Body of pancreas (tissue), 4 donors: ENCODE data around the gene STK11IP. TPM values are rescaled to one million over a fixed set of nuclear protein-coding genes. Genes with fewer than 3 reads are reported as not detected.

Experiments used
- ATAC-seq: fragments of 150-250 bp; one replicate; pipeline ENCODE4 v1.9.1; 2016
- DNase-seq, 4 donors: peaks; one replicate each; pipeline ENCODE4 v3.0.0-alpha.2; 2019
- H3K27ac ChIP-seq, 4 donors: fragments of 200-600 bp; sonication (generic); 1 replicate in 3 of 4; 2 replicates in 1 of 4; pipeline versions ENCODE4 v1.5.1 to v1.6.1; 2016 to 2019; ENCODE audit warnings: mild to moderate bottlenecking in 1 of 4, mixed read lengths in 1 of 4, moderate library complexity in 1 of 4
- H3K27me3 ChIP-seq, 2 donors: fragments of 200-600 bp; sonication (generic); one replicate each; pipeline ENCODE4 v1.6.0; 2016; ENCODE audit warnings: mild to moderate bottlenecking in 1 of 2
- H3K36me3 ChIP-seq, 2 donors: fragments of 200-600 bp; sonication (generic); replicated peaks in 1 of 2; 2 replicates each; pipeline ENCODE4 v1.5.1; 2016; ENCODE audit warnings: low read depth in 2 of 2; ENCODE audit not compliant: insufficient read depth in 1 of 2
- H3K4me1 ChIP-seq: fragments of 200-600 bp; sonication (generic); one replicate; pipeline ENCODE4 v1.6.0; 2016
- H3K4me3 ChIP-seq, 2 donors: fragments of 200-600 bp; sonication (generic); 1 replicate in 1 of 2; 2 replicates in 1 of 2; pipeline ENCODE4 v1.5.1; 2016 to 2019
- H3K9me3 ChIP-seq, 3 donors: fragments of 200-600 bp; sonication (generic); 1 replicate in 2 of 3; 2 replicates in 1 of 3; pipeline ENCODE4 v1.5.1; 2016
- POLR2A ChIP-seq, 3 donors: fragments of 450-650 bp; IDR thresholded peaks; one replicate each; pipeline ENCODE4 v1.6.1; 2016; ENCODE audit warnings: antibody characterized with exemption in 3 of 3, mild to moderate bottlenecking in 2 of 3
- WGBS, 2 donors: methylation state at CpG; one replicate each; pipeline ENCODE4 v1.1.5; 2017; 5-methylcytosine and 5-hydroxymethylcytosine counted together
- intact Hi-C: fragments of 100-400 bp; cut with DNase I; formaldehyde crosslinking; loops from one replicate; pipeline ENCODE4 v1.15.1; 2023
- total RNA-seq, 2 donors: library from RNA; depleted of rRNA; stranded (reverse); fragments of >200 nt; gene quantifications; one replicate each; pipeline ENCODE4 v1.1.0, GENCODE V29; 2016
- TF ChIP-seq, protein P1 (sequence below), 7 experiments: fragments of 450-650 bp in 4 of 7; fragments of 200-600 bp in 3 of 7; sonication (generic) in 3 of 7; IDR thresholded peaks; one replicate each; pipeline ENCODE4 v1.5.1; 2016 to 2019; ENCODE audit warnings: antibody characterized with exemption in 7 of 7

The STK11IP gene
- total RNA-seq, 2 donors from 2014 or later, result 9.6 to 18.1 TPM

DNA sequence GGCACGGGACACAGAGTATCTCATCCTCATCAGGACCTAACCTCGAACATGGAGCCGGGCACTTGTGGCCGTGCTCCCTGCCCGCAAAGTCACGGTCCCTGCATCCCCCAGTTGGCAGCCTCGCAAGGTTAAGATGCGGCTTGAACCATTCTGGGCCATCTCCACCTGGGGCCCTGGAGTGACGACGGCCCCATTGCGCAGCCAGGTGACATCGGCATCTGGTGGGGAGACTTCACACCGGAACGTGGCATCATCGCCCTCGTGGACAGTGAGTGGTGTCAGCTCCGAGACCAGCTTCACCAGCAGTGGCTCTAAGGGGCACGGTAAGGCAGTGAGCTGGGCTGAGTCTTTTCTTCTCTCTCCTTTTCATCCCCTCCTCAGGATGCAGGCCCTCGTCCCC lies 41.2 kb upstream of the STK11IP start:
- TF ChIP-seq, protein P1, sequence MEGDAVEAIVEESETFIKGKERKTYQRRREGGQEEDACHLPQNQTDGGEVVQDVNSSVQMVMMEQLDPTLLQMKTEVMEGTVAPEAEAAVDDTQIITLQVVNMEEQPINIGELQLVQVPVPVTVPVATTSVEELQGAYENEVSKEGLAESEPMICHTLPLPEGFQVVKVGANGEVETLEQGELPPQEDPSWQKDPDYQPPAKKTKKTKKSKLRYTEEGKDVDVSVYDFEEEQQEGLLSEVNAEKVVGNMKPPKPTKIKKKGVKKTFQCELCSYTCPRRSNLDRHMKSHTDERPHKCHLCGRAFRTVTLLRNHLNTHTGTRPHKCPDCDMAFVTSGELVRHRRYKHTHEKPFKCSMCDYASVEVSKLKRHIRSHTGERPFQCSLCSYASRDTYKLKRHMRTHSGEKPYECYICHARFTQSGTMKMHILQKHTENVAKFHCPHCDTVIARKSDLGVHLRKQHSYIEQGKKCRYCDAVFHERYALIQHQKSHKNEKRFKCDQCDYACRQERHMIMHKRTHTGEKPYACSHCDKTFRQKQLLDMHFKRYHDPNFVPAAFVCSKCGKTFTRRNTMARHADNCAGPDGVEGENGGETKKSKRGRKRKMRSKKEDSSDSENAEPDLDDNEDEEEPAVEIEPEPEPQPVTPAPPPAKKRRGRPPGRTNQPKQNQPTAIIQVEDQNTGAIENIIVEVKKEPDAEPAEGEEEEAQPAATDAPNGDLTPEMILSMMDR (IDR thresholded peaks at IDR 0.05), result no peak
- TF ChIP-seq POLR2A (IDR thresholded peaks at IDR 0.05), result no peak
- WGBS, 2 donors, result 83 to 92% methylated on average over 3 to 19 of the region's 19 CpGs
- Histone ChIP-seq H3K27ac (no peak overlapping the region), H3K4me1 (peaks cover 31% of the 10 kb centered on the region), H3K27me3 (no peaks in the 10 kb centered on the region), H3K9me3 (no peaks in the 10 kb centered on the region), H3K4me3 (no peak overlapping the region), H3K36me3 (no peaks in the 10 kb centered on the region)
- ATAC-seq (no peak), DNase-seq (peak in 1 of 4 donors; percentile 8)
- intact Hi-C loops, result no loop called here

DNA sequence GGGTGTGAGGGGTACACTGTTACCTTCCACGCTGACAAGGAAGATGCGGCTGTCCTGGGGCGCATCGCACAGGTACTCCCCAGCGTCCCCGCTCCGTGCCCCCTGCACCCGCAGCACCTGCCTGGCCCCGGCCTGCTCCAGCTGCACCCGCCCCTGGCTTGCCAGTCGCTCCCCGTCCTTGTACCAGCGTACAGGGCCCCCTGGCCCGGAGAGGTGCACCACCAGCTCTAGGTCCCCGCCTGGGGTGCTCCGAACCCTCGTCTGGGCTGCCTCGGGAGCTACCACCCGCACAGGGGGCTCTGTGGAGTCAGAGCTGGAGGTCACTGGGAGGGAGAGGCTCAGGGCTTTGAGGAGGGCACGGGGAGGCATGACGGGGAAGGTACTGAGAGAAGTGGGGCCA lies 40.3 kb upstream of the STK11IP start:
- no peak overlapping the region for H3K4me3 ChIP-seq
- H3K4me1 ChIP-seq, result peaks cover 23% of the 10 kb centered on the region
- intact Hi-C loops, result no loop called here
- H3K27ac ChIP-seq, result no peak overlapping the region
- H3K36me3 ChIP-seq, result no peaks in the 10 kb centered on the region
- no peak for ATAC-seq
- H3K27me3 ChIP-seq, result no peaks in the 10 kb centered on the region
- DNase-seq, result no peak
- TF ChIP-seq, protein P1 (IDR thresholded peaks at IDR 0.05), result no peak
- TF ChIP-seq POLR2A (IDR thresholded peaks at IDR 0.05), result no peak
- WGBS, 2 donors, result 90% methylated on average over 18 to 19 of the region's 21 CpGs
- no peaks in the 10 kb centered on the region for H3K9me3 ChIP-seq

DNA sequence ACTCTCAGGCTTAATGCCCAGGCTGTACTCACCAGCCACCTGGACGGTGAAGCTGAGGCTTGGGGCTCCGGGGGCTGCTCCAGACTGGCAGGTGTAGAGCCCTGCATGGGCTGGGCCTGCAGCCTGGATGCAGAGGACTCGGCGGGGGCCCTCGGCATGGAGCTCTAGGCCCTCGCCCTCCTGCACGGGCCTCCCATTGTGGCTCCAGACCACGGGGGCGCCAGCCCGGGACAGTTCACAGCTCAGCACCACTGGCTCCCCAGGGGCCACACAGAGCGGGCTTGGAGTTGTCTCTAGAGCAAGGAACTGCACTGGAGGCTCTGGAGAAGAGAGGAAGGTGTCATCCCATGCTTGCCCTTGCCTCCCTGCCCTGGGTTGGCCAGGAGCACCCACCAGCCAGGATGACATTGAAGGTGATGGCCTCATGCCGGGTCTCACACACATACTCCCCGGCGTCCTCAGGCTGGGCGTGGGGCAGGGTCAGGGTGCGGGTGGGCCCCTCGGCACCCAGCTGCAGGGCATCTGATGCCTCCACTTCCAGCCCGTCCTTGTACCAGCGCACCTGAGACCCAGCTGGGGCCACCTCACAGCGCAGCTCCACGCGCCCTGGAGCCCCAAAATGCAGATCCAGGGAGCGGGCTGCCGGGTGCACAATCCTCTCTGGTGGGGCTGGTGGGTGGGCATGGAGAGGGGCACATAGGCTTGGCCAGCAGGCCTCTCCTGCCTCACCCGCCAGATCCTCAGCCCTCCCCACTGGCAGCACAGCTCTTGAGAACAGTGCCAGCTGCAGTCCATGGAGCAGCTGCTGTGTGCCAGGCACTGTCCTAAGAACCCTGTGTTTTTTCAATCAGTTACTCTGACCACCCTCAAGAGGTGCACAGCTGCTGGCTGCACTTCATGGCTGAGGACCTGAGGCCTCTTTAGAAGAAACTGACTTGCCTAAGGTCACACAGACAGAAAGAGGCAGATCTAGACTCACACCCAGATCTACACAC lies 39.6 kb upstream of the STK11IP start:
- ATAC-seq (peak; percentile 67), DNase-seq (peak; percentile 55 to 75 (median 66))
- Histone ChIP-seq H3K4me3 (no peak overlapping the region), H3K27me3 (no peaks in the 10 kb centered on the region), H3K4me1 (peaks cover 18% of the 10 kb centered on the region), H3K36me3 (peaks cover 0 to 5% of the 10 kb centered on the region in 2 donors), H3K9me3 (no peaks in the 10 kb centered on the region), H3K27ac (no peak overlapping the region)
- TF ChIP-seq POLR2A (IDR thresholded peaks at IDR 0.05), result no peak
- TF ChIP-seq, protein P1 (IDR thresholded peaks at IDR 0.05), result no peak
- WGBS, 2 donors, result 83 to 88% methylated on average over 6 to 25 of the region's 25 CpGs
- intact Hi-C loops, result no loop called here

DNA sequence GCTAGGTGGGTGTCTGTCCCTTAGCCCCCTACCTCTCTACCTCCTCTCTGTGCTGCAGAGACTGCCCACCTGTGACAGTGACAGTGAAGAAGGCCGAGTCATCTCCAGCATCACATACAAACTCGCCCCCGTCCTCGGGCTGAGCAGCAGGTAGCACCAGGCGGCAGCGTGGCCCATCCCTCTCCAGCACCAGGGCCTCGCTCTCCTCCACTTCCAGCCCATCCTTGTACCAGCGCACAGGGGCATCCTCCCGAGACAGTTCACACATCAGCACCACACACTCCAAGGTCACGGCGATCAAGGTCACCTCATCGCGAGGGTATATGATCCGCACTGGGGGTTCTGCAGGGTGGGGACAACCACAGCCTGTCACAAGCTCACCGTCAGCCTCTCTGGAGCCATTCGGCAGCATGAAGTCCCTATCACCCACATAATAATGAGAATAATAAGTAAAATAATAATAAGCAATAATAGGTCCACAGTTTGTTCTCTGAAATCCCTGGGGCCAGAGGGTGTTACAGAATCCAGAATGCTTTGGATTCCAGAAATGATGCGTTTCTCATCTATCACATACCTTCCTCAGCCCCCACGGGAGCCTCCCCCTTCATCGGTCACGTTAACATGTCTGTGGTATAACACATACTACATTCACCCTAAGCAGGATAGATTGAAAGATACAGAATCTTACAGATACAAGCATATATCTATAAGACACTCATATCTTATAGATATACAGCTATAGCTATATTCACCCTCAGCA lies 38.3 kb upstream of the STK11IP start:
- no peak overlapping the region for H3K4me3 ChIP-seq
- no peaks in the 10 kb centered on the region for H3K9me3 ChIP-seq
- intact Hi-C loops, result no loop called here
- H3K27me3 ChIP-seq, result no peaks in the 10 kb centered on the region
- DNase-seq (peak in 1 of 4 donors; percentile 10), ATAC-seq (no peak)
- H3K27ac ChIP-seq, result no peak overlapping the region
- H3K36me3 ChIP-seq, result peaks cover 0 to 9% of the 10 kb centered on the region in 2 donors
- peaks cover 14% of the 10 kb centered on the region for H3K4me1 ChIP-seq
- TF ChIP-seq, protein P1 (IDR thresholded peaks at IDR 0.05), result no peak
- no peak for TF ChIP-seq POLR2A (IDR thresholded peaks at IDR 0.05)
- WGBS, 2 donors, result 77% methylated on average over 19 to 20 of the region's 20 CpGs
